HG03103 (cell line): ENCODE results near the gene ELL2.
A peak's percentile ranks its signal among the peaks of the same experiment; 100 is the strongest.

Experiments
- ATAC-seq: cut with Tn5 transposase; IDR thresholded peaks from one replicate; pipeline ENCODE4 v1.9.1; 2021; ENCODE audit warnings: low read depth; ENCODE audit not compliant: unreplicated experiment

ELL2 gene

GRCh38 chr5:95886340-95887044, 75.2 kb downstream of the ELL2 start:
- ATAC-seq, result no peak

DNA sequence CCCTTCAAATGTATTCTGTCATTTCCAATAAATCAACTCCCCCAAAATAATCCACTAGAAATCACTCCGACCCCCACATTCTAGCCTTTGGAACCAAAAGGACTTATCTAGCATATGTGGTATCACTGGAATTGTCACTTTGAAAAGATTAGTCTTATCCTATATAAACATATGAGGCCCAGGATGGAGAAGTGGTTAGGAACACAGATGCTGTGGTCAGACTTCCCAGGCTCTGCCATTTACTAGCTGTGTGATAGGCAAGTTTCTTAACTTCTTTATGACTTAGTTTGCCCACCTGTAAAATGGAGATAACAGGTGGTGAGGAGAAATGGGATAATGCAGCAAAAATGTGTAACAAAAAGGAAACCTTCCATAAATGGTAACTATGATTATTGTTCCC, 77.1 kb downstream of the ELL2 start:
- ATAC-seq, result no peak

DNA sequence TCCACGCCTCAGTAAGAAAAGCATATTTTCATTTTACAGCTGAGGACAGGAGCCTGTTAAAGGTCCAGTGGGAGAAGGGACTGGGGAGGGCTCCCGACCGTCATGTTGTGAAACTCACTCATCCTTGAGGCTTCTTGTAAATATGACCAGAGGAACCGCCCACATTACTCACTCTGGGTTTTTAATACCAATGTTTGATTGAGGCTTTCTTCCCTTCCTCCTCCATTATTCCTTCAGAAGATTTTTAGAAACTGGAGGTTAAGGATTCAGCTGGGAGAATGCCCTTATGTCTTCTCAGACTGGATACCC, 77.7 kb downstream of the ELL2 start:
- peak; percentile 42 for ATAC-seq

GRCh38 chr5:95883185-95884016, 78.2 kb downstream of the ELL2 start:
- peak; percentile 43 for ATAC-seq

DNA sequence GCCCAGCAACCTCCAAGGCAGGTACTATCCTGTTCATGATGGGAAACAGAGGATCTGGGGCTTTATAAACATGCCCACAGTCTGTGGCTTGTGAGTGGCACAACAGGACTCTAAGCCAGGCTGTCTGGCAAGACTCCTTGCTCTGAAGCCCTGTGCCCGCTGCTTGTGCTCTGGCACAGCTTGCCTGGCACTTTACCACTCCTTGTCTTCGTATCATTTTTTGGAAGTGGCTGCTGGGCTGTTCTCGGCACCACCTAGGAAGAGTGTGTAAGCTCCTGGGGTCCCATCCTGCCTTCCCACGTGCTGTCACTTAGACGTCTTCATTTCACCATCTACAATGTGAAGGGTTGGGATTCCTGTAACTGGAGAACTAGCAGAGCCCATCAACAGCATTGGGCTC, 79.8 kb downstream of the ELL2 start:
- no peak for ATAC-seq

GRCh38 chr5:95880081-95880926, 81.3 kb downstream of the ELL2 start:
- ATAC-seq, result no peak

- ATAC-seq, result no peak
These were observed 82.0 kb downstream of the ELL2 start for GRCh38 chr5:95879661-95880060.

DNA sequence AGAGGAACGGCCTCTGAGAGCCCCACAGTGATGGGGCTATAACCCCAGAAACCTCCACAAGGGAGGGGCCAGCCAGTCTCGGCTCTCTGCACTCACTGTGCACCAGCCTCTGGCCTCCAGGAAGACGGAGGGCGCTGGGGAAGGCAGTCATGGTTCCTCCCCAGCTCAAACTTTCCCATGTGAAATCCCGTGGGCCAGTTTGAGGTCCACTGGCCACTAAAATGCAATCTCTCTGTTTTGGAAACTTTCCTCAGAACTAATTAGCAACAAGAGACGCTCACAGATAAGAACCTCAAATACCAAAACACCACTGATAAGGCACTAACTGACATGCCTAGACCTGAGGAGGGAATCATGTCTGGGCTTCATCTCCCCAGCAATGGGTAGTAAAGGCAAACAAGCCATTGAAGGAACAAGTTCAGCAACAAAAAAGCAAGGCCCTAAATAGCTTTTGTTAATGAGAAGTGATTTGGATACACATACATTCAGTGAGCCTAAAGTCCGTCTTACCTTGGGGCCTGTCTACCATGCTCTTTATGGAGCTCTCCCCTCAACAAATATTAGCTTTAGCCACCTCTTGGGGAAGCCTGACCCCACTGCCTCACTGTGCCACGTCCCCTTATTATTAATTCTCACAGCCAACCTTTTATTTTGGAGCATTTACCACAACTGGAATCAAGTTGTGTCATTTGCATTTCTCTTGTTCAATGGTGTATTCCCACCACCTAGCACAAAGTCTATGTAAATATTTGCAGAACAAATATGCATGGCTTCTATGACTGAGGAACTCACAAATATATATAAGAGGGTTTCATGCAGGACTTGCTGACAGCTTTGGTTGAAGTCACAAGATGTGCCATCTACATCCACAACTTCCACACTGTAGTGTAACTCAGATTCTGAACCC, 83.0 kb downstream of the ELL2 start:
- ATAC-seq, result no peak

DNA sequence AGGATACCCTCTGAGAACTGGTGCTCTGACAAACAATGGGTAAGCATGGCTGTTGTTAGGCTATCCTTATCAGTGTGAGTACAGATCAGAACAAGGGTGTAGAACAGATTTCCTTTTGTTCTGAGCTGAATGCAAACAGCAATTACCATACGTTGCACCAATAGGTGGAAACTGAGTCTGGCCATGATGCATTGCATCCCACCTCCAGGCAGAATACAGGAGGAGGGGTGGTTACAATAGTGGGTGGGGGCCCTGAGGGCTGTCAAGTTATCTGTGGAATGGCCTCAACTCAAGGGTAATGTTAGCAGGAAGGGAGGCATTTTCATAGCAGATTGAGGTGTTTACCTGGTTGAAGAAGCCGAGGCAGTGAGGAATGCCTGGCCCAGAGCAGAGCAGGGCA, 84.9 kb downstream of the ELL2 start:
- ATAC-seq, result no peak

GRCh38 chr5:95874246-95874645, 87.4 kb downstream of the ELL2 start:
- no peak for ATAC-seq

- ATAC-seq, result no peak
These were observed 88.3 kb downstream of the ELL2 start for GRCh38 chr5:95873351-95873750.

DNA sequence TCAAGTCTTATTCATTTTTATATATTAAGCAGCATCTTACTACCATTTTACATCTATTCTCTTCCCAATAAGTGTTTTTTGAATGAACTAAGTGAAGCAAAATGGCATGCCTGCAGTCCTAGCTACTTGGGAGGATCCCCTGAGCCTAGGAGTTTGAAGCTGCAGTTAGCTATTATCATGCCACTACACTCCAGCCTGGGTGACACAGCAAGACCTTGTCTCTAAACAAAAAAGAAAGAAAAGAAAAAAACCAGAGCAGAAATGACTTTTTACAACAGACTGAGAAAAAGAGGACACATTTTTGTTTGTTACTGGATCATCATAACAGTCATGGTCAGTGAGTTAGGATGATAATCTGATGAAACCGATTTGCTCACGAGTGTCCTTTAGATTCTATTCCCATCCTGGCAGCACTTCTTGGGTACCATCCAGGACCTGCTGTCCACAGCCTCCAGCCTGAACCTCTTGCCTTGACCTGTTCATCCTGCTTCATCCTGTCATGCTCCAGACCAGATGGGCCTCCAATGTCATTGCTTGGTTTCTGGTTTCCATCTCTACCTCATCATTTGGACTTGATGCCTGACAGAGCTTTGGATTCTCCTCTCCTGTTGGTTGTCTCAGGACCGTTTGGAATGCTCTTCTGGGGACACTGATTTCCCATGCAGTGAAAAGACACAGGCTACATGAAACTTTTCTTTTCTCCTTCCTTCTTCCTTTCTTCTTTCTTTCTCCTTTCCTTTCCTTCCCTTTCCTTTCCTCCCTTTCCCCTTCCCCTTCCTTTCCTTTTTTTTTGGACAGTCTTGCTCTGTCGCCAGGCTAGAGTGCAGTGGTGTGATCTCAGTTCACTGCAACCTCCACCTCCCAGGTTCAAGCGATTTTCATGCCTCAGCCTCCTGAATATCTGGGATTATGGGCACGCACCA, 89.0 kb downstream of the ELL2 start:
- no peak for ATAC-seq

DNA sequence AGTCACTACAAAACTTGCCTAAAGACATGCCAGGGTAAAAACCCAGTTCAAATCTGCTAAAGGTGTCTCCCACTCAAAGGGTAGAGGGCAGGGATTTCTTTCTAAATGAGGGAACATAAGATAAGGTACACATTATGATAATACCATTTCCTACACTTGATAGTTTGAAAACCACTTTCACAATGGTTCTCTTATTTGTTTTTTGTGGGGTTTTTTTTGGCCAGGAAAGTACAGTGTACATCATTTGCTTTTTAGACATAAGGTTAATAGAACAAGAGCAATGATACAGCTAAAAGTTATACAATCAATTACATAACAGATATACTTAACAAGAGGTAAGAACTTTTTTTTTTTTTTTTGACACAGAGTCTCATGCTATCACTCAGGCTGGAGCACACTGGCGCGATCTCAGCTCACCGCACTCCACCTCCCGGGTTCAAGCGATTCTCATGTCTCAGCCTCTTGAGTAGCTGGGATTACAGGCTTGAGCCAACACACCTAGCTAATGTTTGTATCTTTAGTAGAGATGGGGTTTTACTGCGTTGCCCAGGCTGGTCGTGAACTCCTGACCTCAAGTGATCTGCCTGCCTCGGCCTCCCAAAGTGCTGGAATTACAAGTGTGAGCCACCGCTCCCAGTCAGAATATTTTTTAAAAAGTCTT, 90.4 kb downstream of the ELL2 start:
- no peak for ATAC-seq

GRCh38 chr5:95870105-95870672, 91.5 kb downstream of the ELL2 start:
- peak; percentile 55 for ATAC-seq

DNA sequence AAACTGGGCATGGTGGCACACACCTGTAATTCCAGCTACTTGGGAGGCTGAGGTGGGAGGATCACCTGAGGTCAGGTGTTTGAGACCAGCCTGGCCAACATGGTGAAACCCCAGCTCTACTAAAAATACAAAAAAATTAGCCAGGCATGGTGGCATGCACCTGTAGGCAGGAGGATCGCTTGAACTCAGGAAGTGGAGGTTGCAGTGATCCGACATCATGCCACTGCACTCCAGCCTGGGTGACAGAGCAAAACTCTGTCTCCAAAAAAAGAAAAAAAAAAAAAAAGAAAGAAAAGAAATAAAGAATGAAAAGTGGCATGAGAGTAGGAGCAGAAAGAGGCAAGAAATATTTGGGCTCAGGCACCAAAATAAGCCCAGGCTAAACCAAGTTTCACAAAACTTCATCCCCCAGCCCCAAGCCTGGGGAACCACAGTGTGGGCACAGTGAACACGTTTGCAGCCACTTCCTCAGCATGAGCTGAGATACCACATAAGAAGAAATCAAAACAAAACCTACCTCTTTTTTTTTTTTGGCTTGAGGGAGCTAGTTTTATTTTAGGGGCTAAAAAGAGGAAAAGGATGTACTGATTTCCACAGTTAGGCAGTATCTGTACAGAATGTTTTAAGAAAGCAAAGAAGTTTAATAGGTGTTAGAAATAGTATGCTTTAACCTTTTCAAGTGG, 92.3 kb downstream of the ELL2 start:
- ATAC-seq, result peak; percentile 41

- ATAC-seq, result no peak
These were observed 93.5 kb downstream of the ELL2 start for GRCh38 chr5:95868136-95868535.

DNA sequence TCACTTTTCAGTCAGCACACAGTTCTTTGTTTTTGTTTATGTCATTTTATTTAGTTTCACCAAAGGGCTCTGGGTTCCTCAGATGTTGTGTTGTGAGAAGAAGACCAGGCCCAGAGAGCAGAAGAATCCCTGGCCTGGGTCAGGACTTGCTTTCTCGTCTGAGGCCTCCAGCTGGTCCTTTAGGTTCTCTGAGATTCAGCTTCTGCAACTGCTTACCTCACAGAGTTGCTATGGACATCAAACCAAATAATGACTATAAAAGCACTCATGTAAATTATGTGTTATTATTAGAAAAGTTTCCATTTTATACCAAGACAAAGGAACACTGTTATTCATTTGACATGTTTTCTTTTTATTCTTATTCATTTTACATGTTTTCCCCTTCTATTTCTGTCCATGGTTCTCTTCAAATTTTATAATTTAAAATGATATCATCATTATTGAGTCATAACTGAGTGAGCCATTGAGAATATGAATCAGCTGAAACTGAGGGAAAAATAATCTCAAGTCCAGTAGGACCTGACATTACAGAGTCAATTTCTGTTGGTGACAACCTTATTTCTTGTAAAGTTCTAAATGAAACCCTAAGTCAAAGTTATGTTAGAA, 95.1 kb downstream of the ELL2 start:
- no peak for ATAC-seq
